Thoracic aorta (tissue), 2 donors: Measurements from ENCODE around the gene PRMT7. TPM values are rescaled to one million over a fixed set of nuclear protein-coding genes. Genes with fewer than 3 reads are reported as not detected.

ENCODE experiments used
- ATAC-seq: fragments of 150-250 bp; one replicate; pipeline ENCODE4 v1.8.0; 2017; ENCODE audit warnings: low read depth; ENCODE audit not compliant: insufficient number of reproducible peaks, low FRiP score
- DNase-seq: peaks from one replicate; pipeline ENCODE4 v3.0.0-alpha.2; 2020; ENCODE audit warnings: low spot score
- H3K27ac ChIP-seq, 2 donors: fragments of 200-600 bp; sonication (generic); 1 replicate in 1 of 2; 2 replicates in 1 of 2; pipeline ENCODE4 v1.5.1; 2016; ENCODE audit warnings: mild to moderate bottlenecking in 2 of 2, moderate library complexity in 2 of 2
- H3K27me3 ChIP-seq: fragments of 200-600 bp; sonication (generic); replicated peaks from 2 replicates; pipeline ENCODE4 v1.6.0; 2016; ENCODE audit warnings: mild to moderate bottlenecking; ENCODE audit not compliant: insufficient read depth
- H3K36me3 ChIP-seq: fragments of 200-600 bp; sonication (generic); one replicate; pipeline ENCODE4 v1.5.1; 2016
- H3K4me1 ChIP-seq, 2 donors: fragments of 200-600 bp; sonication (generic); 1 replicate in 1 of 2; 2 replicates in 1 of 2; pipeline versions ENCODE4 v1.5.1 to v1.6.0; 2016; ENCODE audit warnings: low read depth in 2 of 2, mild to moderate bottlenecking in 1 of 2; ENCODE audit not compliant: control insufficient read depth in 1 of 2
- H3K4me3 ChIP-seq: fragments of 200-600 bp; sonication (generic); 2 replicates; pipeline ENCODE4 v1.5.1; 2016; ENCODE audit warnings: mild to moderate bottlenecking
- H3K9me3 ChIP-seq: fragments of 200-600 bp; sonication (generic); 2 replicates; pipeline ENCODE4 v1.5.1; 2016
- total RNA-seq, 2 donors: library from RNA; depleted of rRNA; stranded (reverse); fragments of >200 nt; gene quantifications; one replicate each; pipeline versions ENCODE4 v1.1.0 to v1.2.3, GENCODE V29; 2016
- TF ChIP-seq, protein P1 (sequence below): fragments of 200-600 bp; sonication (generic); IDR thresholded peaks from one replicate; pipeline ENCODE4 v1.5.1; 2019; ENCODE audit warnings: antibody characterized with exemption

The PRMT7 gene
- total RNA-seq, 2 donors from 2014 or later, result 46.6 to 74.2 TPM

DNA sequence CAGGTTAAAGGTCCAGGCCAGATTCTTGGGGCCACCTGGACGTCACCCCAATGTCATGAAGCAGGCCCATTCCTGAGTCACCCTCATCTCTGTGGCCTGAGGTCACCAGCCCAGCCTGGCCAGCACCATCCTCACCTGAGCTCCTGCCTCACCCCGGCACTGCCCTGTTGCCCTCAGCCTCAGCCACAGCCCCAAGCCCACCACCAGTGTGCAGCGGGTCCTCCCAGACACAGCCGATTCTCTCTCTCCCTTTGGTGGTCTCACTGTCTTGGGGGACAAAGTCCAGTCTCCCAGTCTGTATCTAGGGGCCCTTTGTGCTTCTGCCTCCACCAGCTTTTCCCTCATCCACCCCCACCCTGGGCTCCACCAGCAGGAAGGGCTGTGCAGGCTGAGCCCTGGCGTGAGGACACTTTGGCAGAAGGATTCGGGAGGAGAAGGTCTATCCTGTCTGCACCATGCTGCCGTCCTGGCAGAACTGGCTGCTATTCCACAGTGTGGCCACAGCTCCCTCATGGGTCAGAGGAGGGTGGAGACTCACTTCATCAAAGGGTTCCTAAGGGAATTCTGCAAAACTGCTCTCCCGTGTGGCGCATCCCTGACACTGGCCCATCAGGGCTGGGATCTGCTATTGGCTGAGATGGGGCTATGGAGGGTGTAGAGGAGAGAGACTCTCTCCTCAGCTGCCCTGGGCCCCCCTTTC is 64.3 kb downstream of the PRMT7 start:
- ATAC-seq (no peak), DNase-seq (no peak)
- TF ChIP-seq, protein P1, sequence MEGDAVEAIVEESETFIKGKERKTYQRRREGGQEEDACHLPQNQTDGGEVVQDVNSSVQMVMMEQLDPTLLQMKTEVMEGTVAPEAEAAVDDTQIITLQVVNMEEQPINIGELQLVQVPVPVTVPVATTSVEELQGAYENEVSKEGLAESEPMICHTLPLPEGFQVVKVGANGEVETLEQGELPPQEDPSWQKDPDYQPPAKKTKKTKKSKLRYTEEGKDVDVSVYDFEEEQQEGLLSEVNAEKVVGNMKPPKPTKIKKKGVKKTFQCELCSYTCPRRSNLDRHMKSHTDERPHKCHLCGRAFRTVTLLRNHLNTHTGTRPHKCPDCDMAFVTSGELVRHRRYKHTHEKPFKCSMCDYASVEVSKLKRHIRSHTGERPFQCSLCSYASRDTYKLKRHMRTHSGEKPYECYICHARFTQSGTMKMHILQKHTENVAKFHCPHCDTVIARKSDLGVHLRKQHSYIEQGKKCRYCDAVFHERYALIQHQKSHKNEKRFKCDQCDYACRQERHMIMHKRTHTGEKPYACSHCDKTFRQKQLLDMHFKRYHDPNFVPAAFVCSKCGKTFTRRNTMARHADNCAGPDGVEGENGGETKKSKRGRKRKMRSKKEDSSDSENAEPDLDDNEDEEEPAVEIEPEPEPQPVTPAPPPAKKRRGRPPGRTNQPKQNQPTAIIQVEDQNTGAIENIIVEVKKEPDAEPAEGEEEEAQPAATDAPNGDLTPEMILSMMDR, result no peak
- no peaks in the 10 kb centered on the region for H3K9me3 ChIP-seq
- no peak overlapping the region for H3K27ac ChIP-seq
- H3K4me1 ChIP-seq, result no peaks in the 10 kb centered on the region
- no peaks in the 10 kb centered on the region for H3K27me3 ChIP-seq
- no peaks in the 10 kb centered on the region for H3K36me3 ChIP-seq
- H3K4me3 ChIP-seq, result no peak overlapping the region

DNA sequence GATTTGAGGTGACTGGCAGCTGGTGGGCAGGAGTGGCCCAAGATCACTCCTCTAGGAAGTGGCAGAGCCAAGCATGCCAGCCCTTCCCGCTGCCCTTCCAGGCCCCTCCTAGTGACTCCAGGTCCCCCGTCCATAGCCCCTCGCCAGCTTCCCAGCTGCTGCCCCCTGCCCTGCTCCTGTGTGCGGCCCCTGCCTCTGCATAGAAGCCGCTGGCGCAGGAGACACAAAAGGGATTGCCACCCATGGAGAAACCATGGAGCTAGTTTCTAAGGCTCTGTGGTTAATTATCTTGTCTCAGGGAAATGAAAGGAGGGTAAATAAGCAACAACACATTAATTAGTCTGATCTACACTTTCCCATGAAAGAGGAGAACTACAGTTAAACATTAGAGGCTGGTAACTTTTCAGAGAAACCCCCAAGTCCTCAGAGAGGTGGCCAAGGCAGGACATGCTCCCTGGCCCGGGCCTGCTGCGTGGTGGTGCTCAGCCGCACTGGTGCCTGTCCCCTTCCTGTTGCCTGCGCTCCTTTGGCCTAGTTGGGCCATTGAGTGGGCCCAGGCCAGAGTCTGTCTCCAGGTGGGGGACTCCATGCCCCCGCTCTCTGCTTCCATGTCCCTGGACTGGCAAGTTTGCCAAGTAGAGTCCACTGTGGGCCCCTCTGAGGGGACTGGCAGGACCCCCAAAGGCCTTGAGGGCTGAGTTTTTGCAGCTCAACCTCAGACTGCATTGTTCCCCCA is 65.2 kb downstream of the PRMT7 start:
- no peak overlapping the region for H3K27ac ChIP-seq
- ATAC-seq, result no peak
- TF ChIP-seq, protein P1, result no peak
- DNase-seq, result no peak
- H3K9me3 ChIP-seq, result no peaks in the 10 kb centered on the region
- H3K4me3 ChIP-seq, result no peak overlapping the region
- no peaks in the 10 kb centered on the region for H3K4me1 ChIP-seq
- no peaks in the 10 kb centered on the region for H3K36me3 ChIP-seq
- no peaks in the 10 kb centered on the region for H3K27me3 ChIP-seq

DNA sequence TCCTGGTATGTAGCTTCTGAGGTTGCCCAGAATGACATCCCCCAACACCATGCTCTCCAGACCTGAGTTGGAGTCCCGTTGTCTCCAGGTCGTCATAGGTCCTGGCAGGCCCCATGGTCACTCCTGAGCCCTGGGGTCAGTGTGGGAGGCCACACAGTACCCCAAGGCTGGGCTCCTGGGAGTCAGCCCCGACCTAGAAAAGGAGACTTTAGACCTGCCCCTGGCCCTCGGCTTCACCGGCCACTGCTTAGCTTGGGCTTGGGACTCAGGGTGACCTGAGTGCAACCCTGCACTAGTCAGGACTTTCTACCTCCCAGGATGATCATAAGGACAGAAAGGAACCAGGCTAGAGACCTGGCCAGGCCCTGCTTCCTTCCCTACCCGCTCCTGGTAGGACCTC is 65.8 kb downstream of the PRMT7 start:
- no peaks in the 10 kb centered on the region for H3K36me3 ChIP-seq
- no peaks in the 10 kb centered on the region for H3K9me3 ChIP-seq
- H3K27ac ChIP-seq, result no peak overlapping the region
- H3K4me1 ChIP-seq, result no peaks in the 10 kb centered on the region
- H3K4me3 ChIP-seq, result no peak overlapping the region
- DNase-seq (no peak), ATAC-seq (no peak)
- TF ChIP-seq, protein P1, result no peak
- H3K27me3 ChIP-seq, result no peaks in the 10 kb centered on the region

DNA sequence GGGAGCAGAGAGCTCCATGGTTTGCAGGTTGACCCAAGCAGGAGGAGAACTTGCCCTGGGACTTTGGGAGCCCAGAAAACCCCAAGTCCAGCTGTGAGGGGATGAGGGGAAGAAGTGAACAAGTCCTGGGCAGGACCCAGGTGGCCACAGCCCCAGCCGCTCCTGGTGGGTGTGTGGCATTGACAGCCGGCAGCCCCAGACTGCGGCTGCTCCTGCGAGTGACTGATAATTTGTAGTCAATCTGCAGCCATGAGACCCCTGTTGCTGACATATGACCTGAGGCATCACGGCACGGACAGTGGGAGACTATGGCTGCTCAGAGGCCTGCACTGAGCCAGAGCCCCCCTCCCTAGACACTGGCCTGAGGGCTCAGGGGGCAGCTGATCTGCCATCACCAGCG is 66.4 kb downstream of the PRMT7 start:
- Histone ChIP-seq H3K27ac (no peak overlapping the region), H3K4me1 (no peaks in the 10 kb centered on the region), H3K4me3 (no peak overlapping the region), H3K27me3 (no peaks in the 10 kb centered on the region), H3K36me3 (no peaks in the 10 kb centered on the region), H3K9me3 (no peaks in the 10 kb centered on the region)
- DNase-seq (no peak), ATAC-seq (no peak)
- TF ChIP-seq, protein P1, result no peak

DNA sequence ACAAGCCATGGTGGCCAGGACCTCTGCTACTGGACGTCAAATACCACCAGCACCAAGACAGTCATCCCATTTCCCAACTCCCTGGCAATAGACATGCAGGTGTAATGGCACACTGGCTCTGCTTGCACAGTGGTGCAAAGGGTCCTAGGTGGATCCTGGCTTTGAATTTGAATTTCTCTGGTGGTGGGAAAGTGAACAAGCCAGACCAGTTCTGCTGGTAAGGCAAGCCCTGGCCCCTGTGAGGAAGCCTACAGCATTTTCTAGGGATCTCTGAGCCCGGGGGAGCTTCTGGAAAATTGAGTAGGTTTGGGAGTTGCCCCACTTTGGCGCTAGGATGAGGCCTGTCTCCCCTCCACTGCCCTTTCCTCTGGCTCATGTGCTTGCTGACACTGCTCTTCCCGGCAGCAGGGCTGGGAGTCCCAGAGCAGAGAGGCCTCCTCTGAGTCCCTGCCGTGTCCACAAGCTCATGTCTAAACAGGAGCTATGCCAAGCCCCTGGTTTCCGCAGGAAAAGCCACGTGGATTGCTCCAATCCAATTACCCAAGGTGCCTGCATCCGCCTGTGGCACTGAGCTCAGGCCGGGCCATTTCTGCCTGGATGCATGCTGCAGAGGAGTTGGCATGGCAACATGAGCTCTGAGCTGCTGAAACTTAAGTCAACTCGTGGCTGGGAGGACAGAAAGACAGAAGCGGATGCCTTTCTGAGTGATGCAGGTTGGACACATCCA is 67.0 kb downstream of the PRMT7 start:
- no peaks in the 10 kb centered on the region for H3K36me3 ChIP-seq
- ATAC-seq (no peak), DNase-seq (no peak)
- no peak overlapping the region for H3K4me3 ChIP-seq
- H3K27me3 ChIP-seq, result no peaks in the 10 kb centered on the region
- H3K9me3 ChIP-seq, result no peaks in the 10 kb centered on the region
- TF ChIP-seq, protein P1, result no peak
- H3K4me1 ChIP-seq, result no peaks in the 10 kb centered on the region
- H3K27ac ChIP-seq, result no peak overlapping the region
